Anterior cingulate cortex (tissue), 58 donors: ENCODE data around the gene WDR5B.
"Not testable (repeated sequence)": the region's sequence is repeated elsewhere in the genome, so short reads cannot be mapped to it uniquely, and the experiment has no call there.

Source experiments
- DNase-seq, 58 donors: peaks; one replicate each; lab custom pipeline; 2025; lab: John Stamatoyannopoulos, UW

Gene WDR5B

GRCh38 chr3:122377975-122378374 lies 37.9 kb downstream of the WDR5B start:
- DNase-seq = no peak

GRCh38 chr3:122374034-122374433 lies 41.8 kb downstream of the WDR5B start:
- no peak for DNase-seq

DNA sequence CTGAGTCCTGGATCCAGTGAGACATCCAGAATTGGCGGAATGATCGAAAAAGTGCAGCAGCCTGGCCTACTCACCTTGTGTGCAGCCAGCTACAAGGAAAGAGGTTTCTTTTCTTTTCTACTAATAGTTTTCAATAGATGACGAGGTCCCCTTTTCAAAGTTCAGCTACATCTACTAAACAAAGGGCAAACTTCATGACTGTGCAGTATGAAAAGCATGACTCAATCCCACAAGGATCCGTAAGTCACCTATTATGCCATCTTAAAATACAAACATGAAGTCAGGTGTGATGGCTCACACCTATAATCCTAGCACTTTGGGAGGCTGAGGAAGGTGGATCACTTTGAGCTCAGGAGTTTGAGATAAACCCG lies 49.5 kb downstream of the WDR5B start:
- DNase-seq = no peak

DNA sequence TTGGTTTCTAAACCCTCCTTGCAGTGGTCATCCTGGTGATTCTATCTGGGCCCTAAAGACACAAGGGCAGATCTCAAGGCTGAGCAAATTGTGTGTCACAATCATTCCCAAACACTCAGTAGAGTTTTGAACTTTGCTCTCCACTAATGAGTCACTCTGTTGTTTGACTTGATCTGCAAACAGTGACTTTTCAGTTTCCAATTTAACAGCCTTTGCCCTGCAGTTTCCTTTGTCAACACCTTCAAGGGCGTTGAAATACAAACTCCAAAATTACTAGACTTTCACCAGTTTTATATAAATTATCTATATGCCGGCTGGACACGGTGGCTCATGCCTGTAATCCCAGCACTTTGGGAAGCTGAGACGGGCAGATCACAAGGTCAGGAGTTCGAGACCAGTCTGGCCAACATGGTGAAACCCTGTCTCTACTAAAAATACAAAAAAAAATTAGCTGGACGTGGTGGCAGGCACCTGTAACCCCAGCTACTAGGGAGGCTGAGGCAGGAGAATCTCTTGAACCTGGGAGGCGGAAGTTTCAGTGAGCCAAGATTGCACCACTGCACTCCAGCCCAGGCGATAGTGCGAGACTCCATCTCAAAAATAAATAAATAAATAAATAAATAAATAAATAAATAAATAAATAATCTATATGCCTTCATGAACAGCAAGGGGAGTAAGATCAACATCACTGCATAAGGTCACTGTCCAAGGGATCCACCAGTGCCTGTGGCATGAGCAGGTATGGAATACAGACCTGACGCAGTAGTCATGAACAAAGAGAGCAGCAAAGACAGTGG lies 50.1 kb downstream of the WDR5B start:
- not testable (repeated sequence) for DNase-seq

GRCh38 chr3:122365073-122365472 lies 50.8 kb downstream of the WDR5B start:
- DNase-seq = no peak

GRCh38 chr3:122364490-122364889 lies 51.4 kb downstream of the WDR5B start:
- DNase-seq = no peak
